GM18907 (cell line): ENCODE data around the gene SCD5.

ENCODE experiments used
- ATAC-seq: cut with Tn5 transposase; IDR thresholded peaks from one replicate; pipeline ENCODE4 v1.9.1; 2021; ENCODE audit warnings: mild to moderate bottlenecking, moderate library complexity; ENCODE audit not compliant: unreplicated experiment

SCD5 gene

DNA sequence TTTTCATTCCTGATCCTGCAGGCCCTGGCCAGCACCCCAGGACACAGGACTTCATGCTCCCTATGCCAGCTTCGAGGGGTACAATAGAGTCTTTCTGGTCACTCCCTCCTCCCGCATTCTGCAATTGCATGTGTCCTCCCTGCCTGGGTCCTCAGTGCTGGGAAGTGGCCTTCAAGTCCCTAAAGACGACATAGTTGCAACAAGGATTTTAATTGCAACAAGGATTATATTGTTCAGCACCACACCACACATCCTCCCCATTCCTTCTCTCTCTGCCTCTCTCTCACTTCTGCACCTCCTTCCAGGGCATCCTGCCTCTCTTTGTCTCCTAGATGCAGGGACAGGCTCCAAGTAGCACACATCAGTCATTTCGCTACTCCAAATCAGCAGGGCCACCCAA, 25.5 kb downstream of the SCD5 start:
- no peak for ATAC-seq

DNA sequence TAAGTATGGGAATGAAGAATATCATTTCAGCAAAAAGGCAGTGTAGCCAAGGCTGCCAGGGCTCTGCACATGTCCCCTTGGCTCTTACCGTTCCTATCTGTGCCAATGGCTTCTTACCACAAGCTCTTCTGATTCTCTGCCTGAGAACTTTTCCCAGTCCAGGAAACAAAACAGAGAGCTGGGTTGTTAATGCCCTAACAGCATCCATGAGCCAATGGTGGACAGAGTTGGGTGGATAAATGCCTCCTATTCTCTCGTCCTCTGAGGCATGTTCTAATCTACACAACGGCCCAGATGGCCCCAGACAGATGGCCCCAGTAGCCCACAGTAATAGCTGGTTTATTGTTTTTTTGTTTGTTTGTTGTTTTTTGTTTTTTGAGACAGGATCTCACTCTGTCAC, 28.0 kb downstream of the SCD5 start:
- no peak for ATAC-seq

DNA sequence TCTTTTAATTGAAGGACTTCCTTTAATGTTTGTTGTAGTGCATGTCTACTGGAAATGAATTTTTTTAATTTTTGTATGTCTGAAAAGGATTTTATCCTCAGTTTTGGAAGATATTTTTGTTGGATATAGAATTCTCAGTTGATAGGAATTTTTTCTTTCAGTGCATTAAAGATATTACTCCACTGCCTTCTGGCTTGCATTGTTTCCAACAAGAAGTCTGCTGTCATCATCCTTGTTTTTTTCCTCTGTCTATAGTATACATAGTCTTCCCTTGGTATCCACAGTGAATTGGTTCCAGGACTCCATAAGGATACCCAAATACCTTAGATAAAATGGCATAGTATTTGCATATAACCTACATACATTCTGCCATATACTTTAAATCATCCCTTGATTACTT, 33.5 kb downstream of the SCD5 start:
- ATAC-seq: no peak

DNA sequence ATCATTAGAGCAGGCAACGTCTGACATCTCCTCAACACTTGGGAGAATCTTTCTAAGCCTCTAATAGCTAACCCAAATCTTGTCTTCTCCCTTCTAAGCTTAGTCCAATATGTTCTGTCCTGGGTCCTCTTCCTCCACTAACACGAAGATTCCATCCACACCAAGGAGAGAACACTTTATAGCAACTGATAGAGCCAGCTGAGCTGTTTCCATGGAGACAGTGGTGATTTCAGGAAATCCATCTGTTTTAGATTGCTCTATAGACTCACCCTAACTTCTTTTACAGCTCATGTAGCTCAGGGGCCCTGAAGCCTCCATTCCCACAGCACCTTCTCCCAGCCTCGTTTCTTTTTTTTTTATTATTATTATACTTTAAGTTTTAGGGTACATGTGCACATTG, 37.4 kb downstream of the SCD5 start:
- no peak for ATAC-seq

DNA sequence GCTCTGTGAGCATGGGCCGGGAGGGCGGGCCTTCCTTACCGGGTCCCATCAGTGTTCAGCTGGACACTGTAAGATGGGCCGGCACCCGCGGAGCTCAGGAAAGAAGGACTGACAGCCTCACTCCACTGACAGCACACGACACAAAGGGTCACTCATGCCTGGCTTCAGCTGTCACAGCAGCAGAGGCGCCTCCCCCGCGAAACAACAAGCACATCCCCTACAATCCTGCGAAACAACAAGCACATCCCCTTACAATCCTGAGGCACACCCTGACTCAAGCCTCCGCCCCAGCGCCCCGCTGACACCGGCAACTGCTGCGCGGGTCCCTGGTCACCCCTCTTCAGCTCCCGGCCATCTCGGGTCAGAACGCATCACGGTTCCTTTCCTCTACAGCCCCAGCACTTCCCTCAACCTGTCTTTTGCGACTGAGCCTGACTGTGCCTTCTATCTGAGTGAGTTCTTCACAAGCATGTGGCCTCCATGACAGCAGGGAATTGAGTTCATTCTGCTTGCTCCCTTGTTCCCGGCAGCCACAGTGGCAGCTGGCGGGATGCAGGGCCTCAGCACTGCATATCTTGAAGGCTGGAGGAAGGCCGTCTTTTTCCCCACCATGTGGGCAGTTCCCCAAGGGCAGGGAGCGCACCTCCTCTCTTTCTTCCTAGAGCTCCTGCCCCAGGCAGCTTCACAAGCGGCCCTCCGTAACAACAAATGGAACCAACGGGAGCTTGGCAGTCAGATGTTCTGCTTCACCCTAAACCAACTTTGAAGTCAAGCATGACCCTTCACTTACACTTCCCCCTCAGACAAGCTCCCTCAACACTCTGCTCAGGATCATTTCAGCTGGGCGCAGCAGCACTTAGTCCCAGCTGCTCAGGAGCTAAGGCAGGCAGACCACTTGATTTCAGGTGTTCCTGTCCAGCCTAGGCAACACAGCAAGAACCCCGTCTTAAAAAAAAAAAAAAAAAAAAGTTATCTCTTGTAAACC, 39.6 kb downstream of the SCD5 start:
- no peak for ATAC-seq

DNA sequence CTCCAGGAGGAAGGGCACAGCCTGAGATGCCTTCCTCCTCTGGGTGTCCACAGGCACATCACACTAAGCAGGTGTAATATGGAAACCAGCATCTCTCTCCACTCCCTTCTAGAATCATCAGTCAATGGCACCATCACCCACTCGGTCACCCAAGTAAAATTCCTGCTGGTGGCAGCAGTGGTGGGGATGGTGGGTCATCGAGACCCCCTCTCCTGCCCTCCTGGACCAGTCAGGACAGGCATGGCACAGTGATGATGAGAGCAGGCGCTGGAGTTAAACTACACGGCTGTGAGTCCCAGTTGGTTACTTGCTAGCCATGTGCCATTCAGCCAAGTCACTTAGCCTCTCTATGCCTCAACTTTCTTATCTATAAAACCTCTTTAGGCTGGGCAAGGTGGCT, 42.5 kb downstream of the SCD5 start:
- no peak for ATAC-seq

DNA sequence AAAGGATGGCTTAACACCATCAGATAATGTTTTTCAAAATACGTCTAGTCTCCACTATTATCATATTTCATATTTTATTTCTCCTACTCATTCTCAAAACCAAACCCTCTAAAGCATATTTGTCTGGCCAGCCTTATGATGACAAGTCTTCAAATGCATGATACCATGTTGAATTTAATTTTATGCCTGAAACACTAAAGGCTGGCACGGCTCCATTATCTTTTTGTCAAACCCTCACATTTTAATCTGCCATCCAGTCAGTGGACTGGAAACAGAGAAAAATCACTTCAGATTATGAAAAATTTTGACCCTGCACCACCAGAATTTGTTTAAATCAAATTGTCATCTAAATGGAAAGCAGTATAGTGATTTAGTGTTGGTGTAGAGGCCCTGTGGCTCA, 42.9 kb downstream of the SCD5 start:
- no peak for ATAC-seq

DNA sequence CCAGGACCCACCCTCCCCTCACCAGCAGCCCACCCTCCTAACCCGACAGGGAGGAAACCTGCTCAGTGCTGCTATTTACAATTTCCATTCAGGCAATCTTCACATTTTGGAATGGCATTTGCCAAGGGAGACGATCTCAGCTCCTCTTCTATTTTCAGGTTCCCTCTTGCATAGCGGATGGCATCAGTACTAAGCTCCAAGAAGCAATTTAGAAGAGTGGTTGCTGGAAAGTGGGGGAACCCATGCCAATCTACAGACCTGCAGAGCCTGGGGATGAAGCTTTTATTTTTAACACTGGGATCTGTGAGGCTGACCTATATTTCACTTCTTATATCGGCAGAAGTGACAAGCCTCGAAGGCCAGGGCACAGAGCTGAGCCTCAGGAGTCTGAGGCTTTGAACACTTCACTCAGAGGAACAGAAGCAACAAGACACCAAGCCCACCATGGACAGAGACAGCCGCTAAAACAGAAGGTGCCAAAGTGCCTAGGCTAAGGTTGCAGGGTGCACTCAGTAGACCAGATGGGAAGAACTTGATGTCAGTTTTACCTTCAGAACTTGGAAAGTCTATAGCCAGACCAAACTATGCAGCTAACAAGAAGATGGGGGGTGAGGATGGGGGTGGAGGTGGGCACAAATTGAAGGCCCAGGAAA, 44.0 kb downstream of the SCD5 start:
- ATAC-seq: no peak

DNA sequence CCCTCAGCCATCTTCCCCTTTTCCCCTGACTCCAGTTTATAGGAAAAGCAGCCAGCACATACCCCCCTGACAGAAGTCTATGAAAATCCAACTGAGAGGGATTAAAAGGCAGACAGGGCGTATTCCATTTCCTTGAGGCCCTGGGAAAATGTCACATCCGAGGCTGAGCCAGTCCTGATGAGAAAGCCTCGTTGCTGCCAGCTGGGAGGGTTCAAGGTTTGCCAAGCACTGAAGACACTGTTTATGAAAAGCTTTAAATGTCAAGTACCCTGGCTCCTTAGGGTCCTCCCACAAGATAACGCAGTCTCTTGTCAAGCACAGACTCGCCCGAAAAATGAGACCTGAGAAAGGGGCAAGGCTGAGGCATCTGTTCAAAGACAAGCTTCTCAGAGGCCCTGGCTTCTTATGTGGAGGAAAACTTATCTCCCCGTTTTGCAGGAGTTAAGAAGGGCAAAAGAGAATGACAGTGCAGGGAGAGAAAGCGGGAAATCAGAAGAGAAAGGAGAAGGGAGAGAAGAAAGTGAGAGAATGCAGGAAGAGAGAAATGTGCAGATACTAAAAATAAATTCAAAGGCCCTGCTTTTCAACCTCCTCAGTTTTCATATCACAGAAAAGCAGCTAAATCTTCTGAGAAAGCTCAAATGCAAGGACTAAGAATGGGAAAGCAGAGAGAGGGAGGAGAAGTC, 44.7 kb downstream of the SCD5 start:
- ATAC-seq: no peak

DNA sequence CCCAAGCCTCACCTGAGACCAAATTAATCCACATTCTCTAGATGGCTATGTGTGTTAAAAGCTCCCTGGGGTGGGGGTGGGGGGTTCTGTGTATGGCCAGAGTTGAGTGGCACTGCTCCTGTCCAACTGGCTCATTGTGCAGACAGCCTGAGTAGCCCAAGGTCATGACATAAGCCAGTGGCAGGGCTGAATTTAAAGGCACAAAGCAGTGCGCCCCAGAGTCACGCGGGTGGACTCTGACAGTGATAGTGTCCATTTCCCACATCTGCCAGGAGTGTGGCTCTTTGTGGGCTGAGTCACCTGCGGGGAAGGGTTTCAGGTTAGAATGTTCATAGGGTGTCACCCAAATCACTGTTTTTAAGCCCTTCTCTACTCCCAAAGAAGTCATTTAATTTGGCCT, 45.4 kb downstream of the SCD5 start:
- ATAC-seq: no peak

DNA sequence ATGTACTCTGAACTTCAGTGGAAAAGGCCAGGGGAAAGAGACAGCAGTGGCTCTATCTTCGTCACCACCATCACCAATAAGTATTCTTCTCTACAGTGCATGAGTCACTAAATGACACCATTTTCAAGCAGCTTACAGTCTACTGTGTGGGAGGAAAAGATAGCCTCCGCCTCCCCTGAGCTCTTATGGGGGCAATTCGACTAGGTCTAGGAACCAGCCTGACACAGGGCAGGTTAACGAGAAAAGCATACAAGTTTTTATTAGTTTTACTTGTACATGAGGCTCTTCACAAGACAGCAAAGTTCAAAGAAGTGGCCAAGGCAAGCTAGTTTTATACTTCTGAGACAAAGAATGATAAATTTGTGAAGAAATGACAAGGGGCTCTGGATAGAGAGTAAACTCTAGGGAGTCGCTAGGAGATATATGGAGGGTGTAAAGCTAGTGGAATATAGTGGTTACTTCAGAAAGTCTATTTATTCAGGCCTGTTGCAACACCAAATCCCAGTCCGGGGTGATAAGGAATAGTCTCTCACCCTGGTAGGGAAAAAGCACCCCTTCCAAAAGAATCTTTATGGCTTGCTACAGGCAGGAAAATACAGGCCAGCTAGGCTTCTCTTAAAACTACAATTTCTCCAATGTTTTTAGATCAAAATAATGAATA, 49.7 kb downstream of the SCD5 start:
- ATAC-seq: no peak

DNA sequence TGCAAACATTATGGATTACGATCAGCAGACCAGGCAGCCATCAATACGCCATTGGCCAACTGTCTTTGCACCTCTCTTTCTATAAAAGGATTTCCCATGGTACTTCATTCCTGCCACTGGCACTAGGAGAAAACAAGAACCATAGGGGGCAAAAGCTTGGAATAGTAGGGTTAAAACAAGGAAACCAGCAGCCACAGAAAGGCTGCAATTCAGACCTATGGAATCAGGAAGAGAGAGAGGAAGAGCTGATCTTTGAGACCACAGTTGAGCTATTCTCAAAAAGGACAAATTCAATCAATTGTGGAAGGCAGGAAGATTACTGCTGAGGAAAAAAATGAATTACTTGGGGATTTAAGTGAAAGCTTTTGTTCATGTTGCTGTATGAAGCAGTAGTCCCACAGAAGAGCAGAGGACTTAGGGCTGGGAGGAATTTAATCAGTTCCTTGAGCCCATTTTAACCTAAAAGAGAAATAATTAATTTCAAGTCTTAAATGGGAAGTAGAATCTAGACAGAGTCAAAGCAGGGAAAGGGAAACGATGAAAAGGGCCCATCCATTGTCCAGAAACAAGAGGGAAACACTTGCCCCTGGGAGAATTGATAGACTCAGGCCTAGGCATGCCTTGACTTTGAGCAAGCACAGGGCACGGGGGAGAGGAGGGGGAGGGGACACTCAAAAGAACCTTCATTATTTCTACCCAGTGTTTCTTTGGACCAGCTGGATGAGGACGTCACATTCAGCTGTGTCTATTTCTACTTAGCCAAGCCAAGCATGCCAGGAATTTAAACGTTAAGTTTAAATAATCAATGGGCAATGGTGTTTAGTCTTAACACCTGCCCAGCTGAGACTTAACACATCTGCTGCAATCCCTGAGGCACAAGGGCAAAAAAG, 50.7 kb downstream of the SCD5 start:
- ATAC-seq: no peak

DNA sequence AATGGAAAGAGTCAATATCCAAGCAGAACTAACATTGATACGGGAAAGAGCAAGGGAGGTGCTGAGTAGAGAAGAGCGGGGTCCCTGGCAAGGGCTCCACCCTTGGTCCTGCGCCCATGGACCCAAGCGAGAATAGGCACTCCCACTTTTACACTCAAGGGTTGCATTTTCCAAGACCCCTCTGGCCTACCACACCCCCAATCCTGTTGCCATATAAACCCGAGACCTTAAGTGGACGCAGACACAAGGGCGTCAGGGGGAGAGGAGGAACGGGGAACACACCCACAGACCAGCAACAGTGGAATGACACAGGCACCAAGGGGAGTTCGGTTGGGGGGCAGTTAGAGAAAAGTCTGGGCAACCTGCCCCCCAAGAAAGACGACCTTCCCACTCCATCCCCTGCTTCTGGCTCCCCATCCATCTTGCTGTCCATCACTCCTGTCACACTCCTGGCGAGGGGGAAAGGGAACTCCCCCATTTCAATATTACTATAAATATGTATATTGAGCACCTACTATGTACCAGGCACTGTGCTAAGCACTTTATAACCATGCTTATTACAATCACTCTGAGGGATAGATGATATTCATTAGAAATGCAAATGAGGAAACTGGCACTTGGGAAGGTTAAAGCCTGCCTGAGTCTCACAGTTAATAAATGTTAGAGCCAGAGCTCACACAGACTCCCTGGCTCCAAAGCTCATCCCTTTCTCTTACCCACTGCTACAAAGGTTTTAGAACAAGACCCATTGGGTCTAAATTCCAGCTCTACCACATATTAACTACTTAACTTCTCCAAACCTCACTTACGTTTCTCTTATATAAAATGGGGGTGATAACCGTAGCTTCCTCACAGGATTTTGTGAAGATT, 51.7 kb downstream of the SCD5 start:
- ATAC-seq: no peak

DNA sequence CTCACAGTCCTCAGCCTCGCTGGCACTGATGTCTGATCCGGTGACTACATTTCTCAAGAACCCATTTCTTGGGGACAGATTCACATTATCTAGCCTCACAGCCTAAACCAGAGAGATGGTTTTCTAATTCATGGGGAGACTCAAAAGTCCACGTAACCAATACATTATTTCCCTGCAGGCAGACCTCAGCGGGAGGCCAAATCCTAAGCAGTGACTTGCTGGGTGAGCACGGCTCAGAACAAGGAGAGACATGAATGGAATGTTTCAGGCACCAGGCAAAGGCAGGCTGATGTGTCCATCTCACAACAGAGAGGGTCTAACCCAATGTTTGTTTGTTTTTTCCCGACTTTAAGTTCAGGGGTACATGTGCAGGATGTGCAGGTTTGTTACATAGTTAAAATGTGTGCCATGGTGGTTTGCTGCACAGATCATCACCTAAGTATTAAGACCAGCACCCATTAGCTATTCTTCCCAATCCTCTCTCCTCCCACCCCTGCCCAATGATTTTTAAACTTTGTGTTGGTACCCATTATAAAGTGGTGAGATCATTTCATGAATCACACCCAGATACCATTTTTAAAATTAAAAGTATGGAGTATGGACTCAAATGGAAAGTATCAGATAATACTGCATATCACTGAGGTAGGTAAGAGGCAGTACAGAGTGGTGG, 53.3 kb downstream of the SCD5 start:
- no peak for ATAC-seq

DNA sequence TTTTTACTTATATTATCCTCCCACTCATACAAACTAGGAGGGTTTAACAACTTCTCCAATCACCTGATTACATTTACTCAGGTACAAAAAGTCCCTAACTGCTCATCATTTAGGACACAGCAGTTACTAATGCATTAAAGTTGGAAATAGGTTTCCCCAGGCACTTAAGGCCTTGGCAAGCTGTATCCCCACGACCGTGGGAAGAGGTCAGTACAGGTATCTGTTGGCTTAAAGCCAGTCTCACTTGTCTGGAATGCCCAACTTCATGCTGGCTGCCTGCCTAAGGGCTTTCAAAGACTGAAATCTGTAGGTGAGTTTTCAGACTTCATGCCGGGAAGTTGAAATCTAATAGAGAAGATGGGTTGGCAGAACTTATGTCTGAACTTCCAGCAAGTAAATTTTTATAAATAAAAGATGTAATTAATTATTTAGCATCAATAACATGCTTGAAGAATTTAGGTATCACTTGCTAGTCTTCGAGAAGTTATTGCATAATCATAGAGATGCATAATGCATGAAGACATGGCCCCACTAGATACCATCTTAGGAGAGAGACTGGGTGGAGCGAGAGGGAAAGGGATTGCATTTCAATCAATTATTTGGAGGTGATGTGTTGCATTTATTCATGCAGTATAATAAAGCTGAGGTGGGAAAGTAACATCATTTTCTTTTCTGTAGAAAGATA, 54.2 kb downstream of the SCD5 start:
- no peak for ATAC-seq

DNA sequence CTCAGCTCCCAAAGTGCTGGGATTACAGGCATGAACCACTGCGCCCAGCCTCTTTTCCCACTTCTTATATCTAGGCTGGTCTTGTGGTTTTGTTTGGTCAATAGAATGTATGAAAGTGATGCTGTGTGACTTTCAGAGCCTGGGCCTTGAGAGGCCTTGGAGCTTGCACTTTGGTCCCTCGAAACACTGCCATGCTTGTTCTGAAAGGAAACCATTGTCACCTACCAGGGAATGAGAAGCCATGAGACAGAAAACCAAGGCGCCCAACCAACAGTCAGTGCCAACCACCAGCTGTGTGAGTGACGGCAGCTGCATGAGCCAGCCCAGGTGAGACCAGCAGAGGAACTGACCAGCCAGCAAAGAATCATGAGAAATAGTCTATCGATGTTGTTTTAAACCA, 57.4 kb downstream of the SCD5 start:
- no peak for ATAC-seq

DNA sequence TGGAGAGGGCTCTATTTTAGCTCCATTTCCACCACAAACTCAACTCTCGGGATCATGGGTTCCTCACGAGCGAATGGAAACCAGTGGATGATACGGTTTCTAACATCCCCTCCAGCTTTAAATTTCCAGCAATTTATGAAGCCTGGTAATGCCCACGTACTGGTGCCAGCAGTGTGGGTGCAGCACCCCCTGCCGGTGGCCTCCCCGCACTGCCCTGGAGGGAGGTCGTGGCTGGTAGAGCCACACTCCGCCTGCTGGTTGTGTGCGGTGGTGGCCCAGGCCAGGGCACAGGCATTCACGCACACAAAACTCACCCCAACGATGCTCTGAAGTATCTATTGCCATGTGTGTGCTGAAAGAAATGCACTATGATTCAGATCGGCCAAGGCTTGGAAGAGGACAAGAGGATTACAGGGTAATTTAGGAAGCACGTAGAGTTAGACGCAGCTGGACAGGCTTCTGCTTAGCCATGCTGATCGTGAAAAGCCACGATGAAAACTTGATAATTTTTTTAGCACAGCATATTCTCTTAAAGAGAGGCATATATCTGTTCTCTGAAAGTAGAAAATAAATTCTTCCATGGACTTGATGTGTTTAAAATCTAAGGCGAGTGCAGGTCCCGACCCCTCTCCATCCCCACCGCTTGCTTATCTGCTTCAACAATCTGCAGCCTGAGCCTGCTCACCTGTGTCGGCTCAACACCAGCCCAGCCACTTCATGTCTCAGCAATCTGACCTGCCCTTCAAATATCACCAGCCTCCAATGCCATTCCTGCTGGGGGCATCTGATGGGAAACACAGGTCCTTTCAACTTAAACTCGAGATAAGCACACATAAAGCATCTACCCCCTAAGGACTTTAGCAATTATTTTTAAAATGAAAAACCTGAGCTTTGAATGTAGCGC, 59.1 kb downstream of the SCD5 start:
- peak; percentile 99 for ATAC-seq
